ENCODE measurements around the gene SLC9A3. TPM values are rescaled to one million over a fixed set of nuclear protein-coding genes. Genes with fewer than 3 reads are reported as not detected.

Gene SLC9A3
- total and polyA plus RNA-seq, 4 donors = 0.94 to 3.8 (median 1.5) TPM

- WGBS, 2 donors = 5 to 7% methylated on average over 52 to 73 of the region's 73 CpGs
- Histone ChIP-seq H3K4me3 (peak within 1 kb of the TSS; percentile 99), H3K27me3 (ENCODE audit: control insufficient read depth in 3 of 3, insufficient read depth in 3 of 3, low read length in 2 of 3) (no peaks in the 10 kb centered on the region), H3K9ac (ENCODE audit: insufficient read depth in 1 of 2, low read length in 2 of 2) (peak within 1 kb of the TSS; percentile 56 to 76), H3K4me1 (ENCODE audit: control insufficient read depth in 5 of 5, insufficient read depth in 5 of 5, low read length in 5 of 5) (peaks cover 0 to 19% (median 4%) of the 10 kb centered on the region in 5 donors), H3K27ac (ENCODE audit: low read depth in 1 of 2, low read length in 1 of 2) (peak within 1 kb of the TSS; percentile 62 to 92), H3K9me3 (ENCODE audit: control insufficient read depth in 4 of 4, insufficient read depth in 3 of 4, low read length in 3 of 4) (no peaks in the 10 kb centered on the region), H3K36me3 (ENCODE audit: control insufficient read depth in 4 of 4, insufficient read depth in 4 of 4, low read length in 4 of 4) (peaks cover 0 to 10% (median 8%) of the 10 kb centered on the region in 4 donors)
- TF ChIP-seq CTCF (IDR thresholded peaks at IDR 0.05; ENCODE audit: control extremely low read depth, extremely low read depth) = no peak
- ATAC-seq (ENCODE audit: insufficient read depth, low FRiP score) (peak; percentile 89), DNase-seq (peak; percentile 73 to 85 (median 76))
Measured at GRCh38 chr5:442335-443238, 81.7 kb downstream of the SLC9A3 start, which contains the start of gene EXOC3. EXOC3 (plus strand) TSS chr5:443176; CDS start chr5:446206, 3,030 bp downstream.

- Histone ChIP-seq H3K9ac (ENCODE audit: insufficient read depth in 1 of 2, low read length in 2 of 2) (no peak overlapping the region), H3K27ac (ENCODE audit: low read depth in 1 of 2, low read length in 1 of 2) (peak overlapping the region in 1 of 2 donors; percentile 92)
- 86 to 88% methylated on average over 5 of the region's 5 CpGs for WGBS, 2 donors
Measured at GRCh38 chr5:441996-442334, 82.3 kb downstream of the SLC9A3 start.

GRCh38 chr5:440401-441201 is 83.6 kb downstream of the SLC9A3 start:
- H3K4me1 ChIP-seq (ENCODE audit: control insufficient read depth in 5 of 5, insufficient read depth in 5 of 5, low read length in 5 of 5) = peaks cover 0 to 19% (median 4%) of the 10 kb centered on the region in 5 donors
- DNase-seq (no peak), ATAC-seq (ENCODE audit: insufficient read depth, low FRiP score) (no peak)
- no peaks in the 10 kb centered on the region for H3K27me3 ChIP-seq (ENCODE audit: control insufficient read depth in 3 of 3, insufficient read depth in 3 of 3, low read length in 2 of 3)
- no peaks in the 10 kb centered on the region for H3K9me3 ChIP-seq (ENCODE audit: control insufficient read depth in 4 of 4, insufficient read depth in 3 of 4, low read length in 3 of 4)
- TF ChIP-seq CTCF (IDR thresholded peaks at IDR 0.05; ENCODE audit: control extremely low read depth, extremely low read depth) = no peak
- no peak overlapping the region for H3K4me3 ChIP-seq
- H3K27ac ChIP-seq (ENCODE audit: low read depth in 1 of 2, low read length in 1 of 2) = no peak overlapping the region
- WGBS, 2 donors = 64 to 76% methylated on average over 18 of the region's 18 CpGs
- H3K9ac ChIP-seq (ENCODE audit: insufficient read depth in 1 of 2, low read length in 2 of 2) = no peak overlapping the region
- H3K36me3 ChIP-seq (ENCODE audit: control insufficient read depth in 4 of 4, insufficient read depth in 4 of 4, low read length in 4 of 4) = no peaks in the 10 kb centered on the region

More at GRCh38 chr5:441996-442334, 82.3 kb downstream of the SLC9A3 start:
- Histone ChIP-seq H3K9me3 (ENCODE audit: control insufficient read depth in 4 of 4, insufficient read depth in 3 of 4, low read length in 3 of 4) (no peaks in the 10 kb centered on the region), H3K4me3 (peak overlapping the region; percentile 99), H3K36me3 (ENCODE audit: control insufficient read depth in 4 of 4, insufficient read depth in 4 of 4, low read length in 4 of 4) (peaks cover 0 to 5% (median 3%) of the 10 kb centered on the region in 4 donors), H3K4me1 (ENCODE audit: control insufficient read depth in 5 of 5, insufficient read depth in 5 of 5, low read length in 5 of 5) (peaks cover 0 to 19% (median 4%) of the 10 kb centered on the region in 5 donors), H3K27me3 (ENCODE audit: control insufficient read depth in 3 of 3, insufficient read depth in 3 of 3, low read length in 2 of 3) (no peaks in the 10 kb centered on the region)
- DNase-seq (no peak), ATAC-seq (ENCODE audit: insufficient read depth, low FRiP score) (no peak)
- TF ChIP-seq CTCF (IDR thresholded peaks at IDR 0.05; ENCODE audit: control extremely low read depth, extremely low read depth) = no peak

Measured in lung (tissue), 12 donors.